Measurements from ENCODE around the gene GUCY2C. TPM values are rescaled to one million over a fixed set of nuclear protein-coding genes. Genes with fewer than 3 reads are reported as not detected.
A peak's percentile ranks its signal among the peaks of the same experiment; 100 is the strongest.

The GUCY2C gene
- polyA plus RNA-seq, 2 of the 4 experiments (the other 2 are of a cell fraction), result 0.05 TPM; not detected in 1

- DNase-seq (ENCODE audit: low read depth in 1 of 2, low spot score in 1 of 2), result no peak
- ChIA-PET POLR2A (no interaction called here), CTCF (no interaction called here)
- Histone ChIP-seq H3K4me2 (no peak overlapping the region), H3K4me3 (no peak overlapping the region), H3K9me3 (no peaks in the 10 kb centered on the region), H3K27ac (no peak overlapping the region), H3K4me1 (no peaks in the 10 kb centered on the region)
- FAIRE-seq, result no peak
- ATAC-seq, result no peak
- no peak for TF ChIP-seq MAX (IDR thresholded peaks at IDR 0.05)
- no peak for TF ChIP-seq RFX5 (IDR thresholded peaks at IDR 0.05)
- TF ChIP-seq KDM1A (IDR thresholded peaks at IDR 0.05; ENCODE audit: low read depth), result no peak
- TF ChIP-seq ESRRA (IDR thresholded peaks at IDR 0.05; ENCODE audit: borderline replicate concordance, low read length), result no peak
- TF ChIP-seq HOXA7 (CRISPR knock-in tag; IDR thresholded peaks at IDR 0.05), result no peak
- TF ChIP-seq CBX2 (IDR thresholded peaks at IDR 0.05; ENCODE audit: borderline replicate concordance, low read depth), result no peak
- 65% methylated on average over 4 of the region's 4 CpGs for WGBS (ENCODE audit: missing lambda C conversion rate)
Observed at GRCh38 chr12:14572401-14572800, 124.0 kb downstream of the GUCY2C start.

DNA sequence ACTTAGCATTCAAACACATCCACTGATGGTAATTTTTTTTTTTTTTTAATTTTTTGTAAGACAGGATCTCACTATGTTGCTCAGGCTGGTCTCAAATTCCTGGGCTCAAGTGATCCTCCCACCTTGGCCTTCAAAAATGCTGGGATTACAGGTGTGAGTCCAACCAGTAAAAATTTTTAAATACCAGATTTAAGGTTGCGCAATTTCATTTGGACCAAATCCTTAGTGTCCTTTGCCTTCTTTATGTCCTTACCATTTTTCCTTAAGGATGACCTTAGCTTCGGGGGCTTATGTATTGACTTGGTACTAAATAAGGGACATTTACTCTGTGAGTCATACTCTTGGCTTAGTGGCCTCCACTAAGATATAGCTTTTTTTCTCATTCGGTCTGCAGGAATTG lies 124.6 kb downstream of the GUCY2C start:
- Histone ChIP-seq H3K4me1 (no peaks in the 10 kb centered on the region), H3K4me2 (no peak overlapping the region), H3K4me3 (no peak overlapping the region), H3K27ac (no peak overlapping the region), H3K9me3 (no peaks in the 10 kb centered on the region)
- no peak for ATAC-seq
- ChIA-PET CTCF (no interaction called here), POLR2A (no interaction called here)
- DNase-seq (ENCODE audit: low read depth in 1 of 2, low spot score in 1 of 2), result no peak
- WGBS (ENCODE audit: missing lambda C conversion rate), result 75% methylated on average over 3 of the region's 3 CpGs
- TF ChIP-seq CEBPB (IDR thresholded peaks at IDR 0.05), result peak; percentile 70 to 72; a peak in 3 of 4 replicates
- no peak for TF ChIP-seq MAX (IDR thresholded peaks at IDR 0.05)
- no peak for FAIRE-seq

DNA sequence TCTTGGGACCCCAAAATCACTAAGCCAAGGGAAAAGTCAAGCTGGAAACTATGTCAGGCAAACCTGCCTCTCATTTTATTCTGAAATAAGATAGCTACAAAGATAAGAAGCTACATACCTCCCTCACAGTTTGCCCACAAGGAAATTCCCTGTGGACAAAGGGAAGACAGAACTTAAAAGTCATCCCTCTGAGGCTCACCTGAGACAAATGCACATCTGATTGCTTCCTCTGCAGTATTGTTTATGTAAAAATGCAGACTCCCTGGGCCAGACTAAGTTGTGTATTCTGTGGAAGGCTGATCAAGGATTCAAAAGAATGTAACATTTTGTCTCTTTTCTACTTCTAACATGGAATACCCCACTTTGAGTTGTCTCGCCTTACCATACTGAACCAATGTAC lies 126.2 kb downstream of the GUCY2C start:
- ChIA-PET CTCF (no interaction called here), POLR2A (no interaction called here)
- no peak overlapping the region for H3K27ac ChIP-seq
- no peak for TF ChIP-seq ZFP36 (IDR thresholded peaks at IDR 0.05; ENCODE audit: borderline replicate concordance, partially characterized antibody)
- TF ChIP-seq SREBF2 (IDR thresholded peaks at IDR 0.05), result no peak
- no peak for TF ChIP-seq ZC3H11A (IDR thresholded peaks at IDR 0.05)
- TF ChIP-seq ZNF302 (CRISPR knock-in tag; IDR thresholded peaks at IDR 0.05), result no peak
- TF ChIP-seq TFCP2L1 (CRISPR knock-in tag; IDR thresholded peaks at IDR 0.05), result no peak
- ATAC-seq (no peak), DNase-seq (ENCODE audit: low read depth in 1 of 2, low spot score in 1 of 2) (no peak), FAIRE-seq (no peak)
- H3K9me3 ChIP-seq, result no peaks in the 10 kb centered on the region
- no peak overlapping the region for H3K4me3 ChIP-seq
- 70% methylated on average over 1 of the region's 1 CpG for WGBS (ENCODE audit: missing lambda C conversion rate)
- no peak overlapping the region for H3K4me2 ChIP-seq
- H3K4me1 ChIP-seq, result no peaks in the 10 kb centered on the region

DNA sequence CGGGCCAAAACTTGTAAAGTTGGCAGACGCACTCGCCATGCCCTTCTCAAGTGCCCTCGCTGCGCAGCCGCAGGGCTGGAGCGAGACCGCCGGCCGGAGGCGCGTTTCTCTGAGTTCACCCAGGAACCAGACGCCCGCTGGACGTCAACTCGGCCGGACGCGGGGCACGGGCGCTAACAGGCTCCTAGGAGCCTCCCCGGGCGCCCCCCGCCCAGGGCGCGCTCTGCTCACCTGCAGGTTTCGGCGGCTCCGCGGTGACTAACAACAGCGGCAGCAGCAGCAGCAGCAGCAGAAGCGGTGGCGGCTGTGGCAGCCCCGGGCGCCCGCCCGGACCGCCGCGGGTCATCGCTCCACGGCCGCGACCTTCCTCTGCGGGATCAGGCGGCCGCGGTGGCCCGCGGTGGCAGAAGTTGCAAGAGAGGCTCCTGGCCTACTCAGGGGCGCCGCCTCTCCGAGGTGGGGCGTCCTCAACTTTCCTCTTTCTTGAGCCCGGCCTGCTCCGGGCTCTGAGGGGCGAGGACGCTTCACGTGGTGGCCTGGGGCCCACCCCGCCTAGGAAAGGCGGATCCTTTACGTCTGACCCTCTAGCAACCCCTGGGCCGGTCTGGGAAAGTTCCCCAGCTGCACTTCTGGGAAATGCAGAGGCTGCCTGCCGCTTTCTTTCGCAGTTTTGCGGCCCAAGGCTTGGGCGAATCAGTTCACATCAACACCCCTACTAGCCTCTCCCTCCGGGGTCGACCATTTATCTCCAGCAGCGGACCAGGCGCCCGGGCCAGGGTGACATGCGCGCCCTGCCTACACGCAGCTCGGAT lies 128.8 kb downstream of the GUCY2C start, which contains the start of gene PLBD1:
TSS of gene PLBD1 (minus strand) at position 533 of the 812 bp plus-strand sequence. CDS start at position 346, 187 bp downstream.
- Histone ChIP-seq H3K9me3 (no peaks in the 10 kb centered on the region), H3K4me1 (no peaks in the 10 kb centered on the region), H3K4me2 (peak within 1 kb of the TSS; percentile 81), H3K27ac (peak within 1 kb of the TSS; percentile 61 to 88), H3K4me3 (peak within 1 kb of the TSS; percentile 44)
- WGBS (ENCODE audit: missing lambda C conversion rate), result 27% methylated on average over 45 of the region's 76 CpGs
- ATAC-seq (peak; percentile 90 to 91), FAIRE-seq (no peak), DNase-seq (ENCODE audit: low read depth in 1 of 2, low spot score in 1 of 2) (peak; percentile 37 to 56)
- ChIA-PET CTCF (no interaction called here), POLR2A (no interaction called here)
- peak; percentile 27; the same call in 1 of the 2 replicates for TF ChIP-seq POLR2A (IDR thresholded peaks at IDR 0.05; ENCODE audit: low read length)
- no peak for TF ChIP-seq KDM1A (IDR thresholded peaks at IDR 0.05; ENCODE audit: low read depth)
- no peak for TF ChIP-seq ESRRA (IDR thresholded peaks at IDR 0.05; ENCODE audit: borderline replicate concordance, low read length)
- no peak for TF ChIP-seq NPAS2 (CRISPR knock-in tag; IDR thresholded peaks at IDR 0.05; ENCODE audit: borderline replicate concordance)
- TF ChIP-seq, protein P1, sequence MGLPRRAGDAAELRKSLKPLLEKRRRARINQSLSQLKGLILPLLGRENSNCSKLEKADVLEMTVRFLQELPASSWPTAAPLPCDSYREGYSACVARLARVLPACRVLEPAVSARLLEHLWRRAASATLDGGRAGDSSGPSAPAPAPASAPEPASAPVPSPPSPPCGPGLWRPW (IDR thresholded peaks at IDR 0.05), result no peak
- TF ChIP-seq ZC3H11A (IDR thresholded peaks at IDR 0.05), result no peak
- 0 out of 2 replicates have a peak, but pooled peaks have one; percentile 8 for TF ChIP-seq USF2 (IDR thresholded peaks at IDR 0.05)
- no peak for TF ChIP-seq POLR2AphosphoS2 (conservative IDR thresholded peaks at IDR 0.05; ENCODE audit: low read length)
- no peak for TF ChIP-seq REST (IDR thresholded peaks at IDR 0.05)
- no peak for TF ChIP-seq JUN (IDR thresholded peaks at IDR 0.05)
- no peak for TF ChIP-seq HEYL (CRISPR knock-in tag; IDR thresholded peaks at IDR 0.05)
- no peak for TF ChIP-seq CHD2 (IDR thresholded peaks at IDR 0.05; ENCODE audit: low read length, partially characterized antibody)
- no peak for TF ChIP-seq RARB (CRISPR knock-in tag; IDR thresholded peaks at IDR 0.05)
- no peak for TF ChIP-seq ZNF302 (CRISPR knock-in tag; IDR thresholded peaks at IDR 0.05)
- no peak for TF ChIP-seq JUNB (IDR thresholded peaks at IDR 0.05)
- no peak for TF ChIP-seq MAZ (IDR thresholded peaks at IDR 0.05; ENCODE audit: borderline replicate concordance, low read depth, low read length)
- TF ChIP-seq NR3C1 (IDR thresholded peaks at IDR 0.05), result no peak
- TF ChIP-seq, protein P2, sequence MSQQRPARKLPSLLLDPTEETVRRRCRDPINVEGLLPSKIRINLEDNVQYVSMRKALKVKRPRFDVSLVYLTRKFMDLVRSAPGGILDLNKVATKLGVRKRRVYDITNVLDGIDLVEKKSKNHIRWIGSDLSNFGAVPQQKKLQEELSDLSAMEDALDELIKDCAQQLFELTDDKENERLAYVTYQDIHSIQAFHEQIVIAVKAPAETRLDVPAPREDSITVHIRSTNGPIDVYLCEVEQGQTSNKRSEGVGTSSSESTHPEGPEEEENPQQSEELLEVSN (IDR thresholded peaks at IDR 0.05; ENCODE audit: borderline replicate concordance, low read depth), result peak; percentile 59
